NB4 (cell line): ENCODE results near the gene ZNF426.

Source experiments
- DNase-seq: peaks from one replicate; pipeline ENCODE4 v3.0.0; 2010; ENCODE audit warnings: low read depth
- H3K4me3 ChIP-seq: one replicate; pipeline ENCODE4 v1.5.1; 2011; ENCODE audit warnings: mild to moderate bottlenecking, low read depth, low read length, moderate library complexity
- MAX ChIP-seq: IDR thresholded peaks from 2 replicates; pipeline ENCODE4 v1.6.1; 2011; ENCODE audit warnings: low read depth, low read length
- MYC ChIP-seq: IDR thresholded peaks from 2 replicates; pipeline ENCODE4 v1.6.1; 2011; ENCODE audit warnings: low read depth, low read length
- POLR2A ChIP-seq: IDR thresholded peaks from 2 replicates; pipeline ENCODE4 v1.6.1; 2011; ENCODE audit warnings: mild to moderate bottlenecking; ENCODE audit not compliant: insufficient read length; ENCODE audit errors: extremely low read depth
- TF ChIP-seq, protein P1 (sequence below): IDR thresholded peaks from one replicate; pipeline ENCODE4 v1.5.1; 2012; ENCODE audit warnings: low read depth, low read length

ZNF426 gene

GRCh38 chr19:9531933-9532332 lies 6.5 kb downstream of the ZNF426 start:
- DNase-seq = no peak
- H3K4me3 ChIP-seq = no peak overlapping the region
- no peak for TF ChIP-seq POLR2A
- TF ChIP-seq MAX = no peak
- TF ChIP-seq MYC = no peak
- TF ChIP-seq, protein P1, sequence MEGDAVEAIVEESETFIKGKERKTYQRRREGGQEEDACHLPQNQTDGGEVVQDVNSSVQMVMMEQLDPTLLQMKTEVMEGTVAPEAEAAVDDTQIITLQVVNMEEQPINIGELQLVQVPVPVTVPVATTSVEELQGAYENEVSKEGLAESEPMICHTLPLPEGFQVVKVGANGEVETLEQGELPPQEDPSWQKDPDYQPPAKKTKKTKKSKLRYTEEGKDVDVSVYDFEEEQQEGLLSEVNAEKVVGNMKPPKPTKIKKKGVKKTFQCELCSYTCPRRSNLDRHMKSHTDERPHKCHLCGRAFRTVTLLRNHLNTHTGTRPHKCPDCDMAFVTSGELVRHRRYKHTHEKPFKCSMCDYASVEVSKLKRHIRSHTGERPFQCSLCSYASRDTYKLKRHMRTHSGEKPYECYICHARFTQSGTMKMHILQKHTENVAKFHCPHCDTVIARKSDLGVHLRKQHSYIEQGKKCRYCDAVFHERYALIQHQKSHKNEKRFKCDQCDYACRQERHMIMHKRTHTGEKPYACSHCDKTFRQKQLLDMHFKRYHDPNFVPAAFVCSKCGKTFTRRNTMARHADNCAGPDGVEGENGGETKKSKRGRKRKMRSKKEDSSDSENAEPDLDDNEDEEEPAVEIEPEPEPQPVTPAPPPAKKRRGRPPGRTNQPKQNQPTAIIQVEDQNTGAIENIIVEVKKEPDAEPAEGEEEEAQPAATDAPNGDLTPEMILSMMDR = no peak

DNA sequence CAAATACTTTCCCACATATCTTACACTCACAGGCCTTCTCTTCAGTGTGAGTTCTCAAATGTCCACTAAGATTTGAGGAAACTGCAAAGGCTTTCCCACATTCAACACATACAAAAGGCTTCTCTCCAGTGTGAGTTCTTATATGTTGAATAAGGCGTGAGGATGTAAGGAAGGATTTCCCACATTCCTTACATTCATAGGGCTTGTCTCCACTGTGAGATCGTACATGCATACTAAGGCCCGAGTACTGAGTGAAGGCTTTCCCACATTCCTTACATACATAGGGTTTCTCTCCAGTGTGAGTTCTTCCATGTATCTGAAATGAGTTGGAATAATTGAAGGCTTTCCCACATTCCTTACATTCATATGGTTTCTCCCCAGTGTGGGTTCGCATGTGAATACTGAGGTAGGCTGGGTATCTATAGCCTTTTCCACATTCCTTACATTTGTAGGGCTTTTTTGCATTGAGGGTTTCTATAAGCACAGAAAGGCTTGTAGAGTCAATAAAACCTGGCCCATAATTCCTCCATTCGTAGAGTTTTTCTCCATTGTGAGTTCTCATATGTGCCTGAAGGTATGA lies 9.6 kb downstream of the ZNF426 start:
- DNase-seq = peak; percentile 41
- TF ChIP-seq MAX (no peak), MYC (no peak), POLR2A (no peak)
- TF ChIP-seq, protein P1 = no peak
- no peak overlapping the region for H3K4me3 ChIP-seq

- TF ChIP-seq MYC (no peak), MAX (no peak), POLR2A (no peak)
- TF ChIP-seq, protein P1 = no peak
- H3K4me3 ChIP-seq = no peak overlapping the region
- no peak for DNase-seq
These were observed 14.5 kb downstream of the ZNF426 start for GRCh38 chr19:9523885-9524474.

GRCh38 chr19:9507285-9507684 lies 31.2 kb downstream of the ZNF426 start:
- DNase-seq = no peak
- TF ChIP-seq POLR2A (no peak), MAX (no peak)
- H3K4me3 ChIP-seq = no peak overlapping the region

- no peak for DNase-seq
- H3K4me3 ChIP-seq = no peak overlapping the region
- TF ChIP-seq POLR2A (no peak), MAX (no peak), MYC (no peak)
- TF ChIP-seq, protein P1 = no peak
These were observed 37.6 kb downstream of the ZNF426 start for GRCh38 chr19:9500796-9501195.

DNA sequence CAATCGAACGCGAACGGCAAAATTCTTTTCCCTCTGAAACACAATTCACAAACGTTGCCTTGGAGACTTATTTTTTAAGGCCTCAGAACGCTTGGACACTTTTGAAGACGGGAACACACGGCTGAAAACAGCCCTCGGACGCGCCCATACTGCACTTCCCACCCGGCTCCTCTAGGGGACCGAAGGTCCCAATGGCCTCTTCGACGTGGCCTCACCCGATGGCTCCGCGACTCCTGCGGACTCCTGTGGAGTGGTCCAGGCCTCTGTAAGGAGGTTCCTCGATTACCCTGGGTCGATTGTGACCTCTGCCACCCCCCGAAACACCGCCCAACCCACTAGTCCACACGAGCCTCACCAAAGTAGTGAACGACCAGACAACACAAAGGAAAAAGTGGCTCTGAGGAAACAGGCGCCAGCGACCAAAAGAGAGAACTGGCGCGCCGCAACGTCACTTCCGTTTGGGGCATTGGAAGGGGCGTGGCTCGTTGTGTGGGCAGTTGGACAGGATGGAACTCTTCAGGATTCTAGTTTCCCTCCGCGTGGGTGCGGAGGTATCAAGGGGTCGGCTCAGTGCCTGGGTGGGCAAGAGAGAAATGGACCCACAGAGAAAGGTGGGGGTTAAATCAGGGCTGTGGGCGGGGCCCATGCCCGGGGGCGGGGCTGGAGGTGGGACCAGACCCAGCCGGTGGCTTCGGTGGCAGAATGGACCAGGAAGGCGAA lies 40.1 kb downstream of the ZNF426 start, which contains the start of gene ZNF560:
TSS of gene ZNF560 (minus strand) at position 434 of the 720 bp plus-strand sequence. CDS start 23,303 bp downstream, outside the sequence.
- no peak within 1 kb of the TSS for H3K4me3 ChIP-seq
- TF ChIP-seq MAX = no peak
- no peak for TF ChIP-seq MYC
- TF ChIP-seq, protein P1 = peak; percentile 35
- no peak for TF ChIP-seq POLR2A
- no peak for DNase-seq
